A549 (cell line): ENCODE data around the gene NARS2.

Experiments
- CBX8 ChIP-seq: fragments of 200-600 bp; sonication (generic); IDR thresholded peaks from 2 replicates; pipeline ENCODE4 v1.6.1; 2016
- CHD2 ChIP-seq: fragments of 150-350 bp; IDR thresholded peaks from 2 replicates; pipeline ENCODE4 v1.6.1; 2014; ENCODE audit warnings: low read length; ENCODE audit not compliant: partially characterized antibody
- EP300 ChIP-seq, 2 experiments: fragments of >200 bp; sonication (Bioruptor Twin); formaldehyde crosslinking; IDR thresholded peaks; 2 replicates in 1 of 2; 3 replicates in 1 of 2; pipeline ENCODE4 v1.6.1; 2016 to 2017
- MAFK ChIP-seq: fragments of 450-650 bp; IDR thresholded peaks from 2 replicates; pipeline ENCODE4 v1.6.1; 2014; ENCODE audit not compliant: partially characterized antibody
- NFE2L2 ChIP-seq: fragments of 150-350 bp; conservative IDR thresholded peaks from 2 replicates; pipeline ENCODE4 v1.6.1; 2014; ENCODE audit warnings: low read length
- RAD21 ChIP-seq, 2 experiments: fragments of >200 bp in 1 of 2; sonication (Bioruptor Twin) in 1 of 2; formaldehyde crosslinking in 1 of 2; IDR thresholded peaks in 1 of 2; conservative IDR thresholded peaks in 1 of 2; 2 replicates in 1 of 2; 3 replicates in 1 of 2; pipeline ENCODE4 v1.6.1; 2012 to 2018; ENCODE audit warnings: inconsistent platforms in 1 of 2
- SMC3 ChIP-seq: fragments of >200 bp; sonication (Bioruptor Twin); formaldehyde crosslinking; IDR thresholded peaks from 3 replicates; pipeline ENCODE4 v1.6.1; 2018; ENCODE audit warnings: inconsistent platforms
- TF ChIP-seq, protein P1 (sequence below): fragments of 450-650 bp; IDR thresholded peaks from 2 replicates; pipeline ENCODE4 v1.6.1; 2014; ENCODE audit warnings: antibody characterized with exemption
- TF ChIP-seq, protein P2 (sequence below): IDR thresholded peaks from 2 replicates; pipeline ENCODE4 v1.6.1; 2012
- TF ChIP-seq, protein P3 (sequence below): fragments of >200 bp; sonication (Bioruptor Twin); formaldehyde crosslinking; IDR thresholded peaks from 3 replicates; pipeline ENCODE4 v1.5.1; 2016

DNA sequence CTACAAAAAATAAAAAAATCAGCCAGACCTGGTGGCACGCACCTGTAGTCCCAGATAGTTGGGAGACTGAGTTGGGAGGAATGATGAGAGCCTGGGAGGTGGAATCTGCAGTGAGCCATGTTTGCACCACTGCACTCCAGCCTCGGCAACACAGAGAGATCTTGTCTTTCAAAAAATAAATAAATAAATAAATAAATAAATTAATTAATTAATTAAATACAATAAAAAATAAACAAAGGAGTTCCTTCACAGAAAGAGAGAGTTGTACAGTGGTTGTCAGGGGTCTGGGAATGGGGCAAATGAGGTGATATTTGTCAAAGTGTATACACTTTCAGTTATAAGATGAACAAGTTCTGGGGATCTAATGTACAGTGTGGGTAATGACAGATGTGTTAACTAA lies 107.3 kb downstream of the NARS2 start:
- TF ChIP-seq CHD2 (no peak), EP300 (IDR thresholded peaks at IDR 0.05) (no peak), MAFK (no peak), RAD21 (conservative IDR thresholded peaks at IDR 0.05 in 1 of 2, IDR thresholded peaks at IDR 0.05 in 1 of 2) (no peak), NFE2L2 (no peak), CBX8 (no peak), SMC3 (no peak)
- TF ChIP-seq, protein P1, sequence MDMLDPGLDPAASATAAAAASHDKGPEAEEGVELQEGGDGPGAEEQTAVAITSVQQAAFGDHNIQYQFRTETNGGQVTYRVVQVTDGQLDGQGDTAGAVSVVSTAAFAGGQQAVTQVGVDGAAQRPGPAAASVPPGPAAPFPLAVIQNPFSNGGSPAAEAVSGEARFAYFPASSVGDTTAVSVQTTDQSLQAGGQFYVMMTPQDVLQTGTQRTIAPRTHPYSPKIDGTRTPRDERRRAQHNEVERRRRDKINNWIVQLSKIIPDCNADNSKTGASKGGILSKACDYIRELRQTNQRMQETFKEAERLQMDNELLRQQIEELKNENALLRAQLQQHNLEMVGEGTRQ: no peak
- TF ChIP-seq, protein P2, sequence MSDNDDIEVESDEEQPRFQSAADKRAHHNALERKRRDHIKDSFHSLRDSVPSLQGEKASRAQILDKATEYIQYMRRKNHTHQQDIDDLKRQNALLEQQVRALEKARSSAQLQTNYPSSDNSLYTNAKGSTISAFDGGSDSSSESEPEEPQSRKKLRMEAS: no peak
- TF ChIP-seq, protein P3, sequence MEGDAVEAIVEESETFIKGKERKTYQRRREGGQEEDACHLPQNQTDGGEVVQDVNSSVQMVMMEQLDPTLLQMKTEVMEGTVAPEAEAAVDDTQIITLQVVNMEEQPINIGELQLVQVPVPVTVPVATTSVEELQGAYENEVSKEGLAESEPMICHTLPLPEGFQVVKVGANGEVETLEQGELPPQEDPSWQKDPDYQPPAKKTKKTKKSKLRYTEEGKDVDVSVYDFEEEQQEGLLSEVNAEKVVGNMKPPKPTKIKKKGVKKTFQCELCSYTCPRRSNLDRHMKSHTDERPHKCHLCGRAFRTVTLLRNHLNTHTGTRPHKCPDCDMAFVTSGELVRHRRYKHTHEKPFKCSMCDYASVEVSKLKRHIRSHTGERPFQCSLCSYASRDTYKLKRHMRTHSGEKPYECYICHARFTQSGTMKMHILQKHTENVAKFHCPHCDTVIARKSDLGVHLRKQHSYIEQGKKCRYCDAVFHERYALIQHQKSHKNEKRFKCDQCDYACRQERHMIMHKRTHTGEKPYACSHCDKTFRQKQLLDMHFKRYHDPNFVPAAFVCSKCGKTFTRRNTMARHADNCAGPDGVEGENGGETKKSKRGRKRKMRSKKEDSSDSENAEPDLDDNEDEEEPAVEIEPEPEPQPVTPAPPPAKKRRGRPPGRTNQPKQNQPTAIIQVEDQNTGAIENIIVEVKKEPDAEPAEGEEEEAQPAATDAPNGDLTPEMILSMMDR: no peak
